Esophagus (tissue), 2 donors: ENCODE measurements around the gene OCA2. TPM values are rescaled to one million over a fixed set of nuclear protein-coding genes. Genes with fewer than 3 reads are reported as not detected.

Source experiments
- H3K27ac ChIP-seq, 2 donors: one replicate each; pipeline ENCODE4 v1.5.1; 2013; ENCODE audit warnings: low read depth in 2 of 2, mild to moderate bottlenecking in 2 of 2, inconsistent platforms in 1 of 2, low read length in 1 of 2, moderate library complexity in 1 of 2
- H3K27me3 ChIP-seq, 2 donors: one replicate each; pipeline ENCODE4 v1.6.1; 2013; ENCODE audit warnings: low read length in 2 of 2, control low read depth in 1 of 2, mild to moderate bottlenecking in 1 of 2; ENCODE audit not compliant: insufficient read depth in 2 of 2, control insufficient read depth in 1 of 2
- H3K36me3 ChIP-seq, 2 donors: one replicate each; pipeline ENCODE4 v1.6.1; 2013; ENCODE audit warnings: low read length in 1 of 2; ENCODE audit not compliant: control insufficient read depth in 2 of 2, insufficient read depth in 2 of 2
- H3K4me1 ChIP-seq, 2 donors: one replicate each; pipeline ENCODE4 v1.6.1; 2013; ENCODE audit warnings: low read length in 1 of 2; ENCODE audit not compliant: control insufficient read depth in 2 of 2, insufficient read depth in 2 of 2
- H3K4me3 ChIP-seq, 2 donors: one replicate each; pipeline ENCODE4 v1.5.1; 2013; ENCODE audit warnings: low read length in 2 of 2, mild to moderate bottlenecking in 2 of 2, low read depth in 1 of 2, moderate library complexity in 1 of 2
- H3K9me3 ChIP-seq, 2 donors: one replicate each; pipeline ENCODE4 v1.6.1; 2013; ENCODE audit warnings: mild to moderate bottlenecking in 2 of 2, low read depth in 1 of 2, low read length in 1 of 2, moderate library complexity in 1 of 2; ENCODE audit not compliant: control insufficient read depth in 2 of 2, insufficient read depth in 1 of 2
- WGBS, 2 donors: extraction: QIAGEN DNeasy Blood & Tissue Kit; methylation state at CpG; one replicate each; pipeline ENCODE4 v1.1.7; 2013; 5-methylcytosine and 5-hydroxymethylcytosine counted together
- polyA plus RNA-seq, 2 donors: library from polyadenylated mRNA; stranded (reverse); fragments of 200-250 nt; gene quantifications; one replicate each; pipeline ENCODE4 v1.2.3, GENCODE V29; 2013
- donor health status: healthy with polysubstance abuse.
- donor health status: Bipolar disorder and iron deficiency.

The OCA2 gene
- polyA plus RNA-seq, 2 donors: 1.1 to 1.2 TPM

- Histone ChIP-seq H3K4me1 (peaks cover 2 to 9% of the 10 kb centered on the region in 2 donors), H3K27ac (no peak overlapping the region), H3K36me3 (no peaks in the 10 kb centered on the region), H3K9me3 (no peaks in the 10 kb centered on the region), H3K4me3 (no peak overlapping the region), H3K27me3 (no peaks in the 10 kb centered on the region)
- WGBS, 2 donors: 78 to 81% methylated on average over 13 of the region's 13 CpGs
Measured at GRCh38 chr15:27951191-27951890, 147.8 kb downstream of the OCA2 start.

- H3K9me3 ChIP-seq: no peaks in the 10 kb centered on the region
- H3K4me3 ChIP-seq: no peak overlapping the region
- no peaks in the 10 kb centered on the region for H3K36me3 ChIP-seq
- peaks cover 2 to 9% of the 10 kb centered on the region in 2 donors for H3K4me1 ChIP-seq
- WGBS, 2 donors: 84 to 94% methylated on average over 10 of the region's 10 CpGs
- H3K27ac ChIP-seq: no peak overlapping the region
- no peaks in the 10 kb centered on the region for H3K27me3 ChIP-seq
Measured at GRCh38 chr15:27949089-27949488, 150.0 kb downstream of the OCA2 start.

GRCh38 chr15:27939246-27939645, 159.9 kb downstream of the OCA2 start:
- Histone ChIP-seq H3K4me1 (no peaks in the 10 kb centered on the region), H3K27me3 (no peaks in the 10 kb centered on the region), H3K4me3 (no peak overlapping the region), H3K27ac (no peak overlapping the region), H3K9me3 (no peaks in the 10 kb centered on the region), H3K36me3 (no peaks in the 10 kb centered on the region)
- WGBS, 2 donors: 74 to 80% methylated on average over 2 of the region's 2 CpGs

- no peak overlapping the region for H3K27ac ChIP-seq
- 50 to 71% methylated on average over 1 of the region's 1 CpG for WGBS, 2 donors
- no peak overlapping the region for H3K4me3 ChIP-seq
- H3K4me1 ChIP-seq: no peaks in the 10 kb centered on the region
- no peaks in the 10 kb centered on the region for H3K27me3 ChIP-seq
- no peaks in the 10 kb centered on the region for H3K36me3 ChIP-seq
- H3K9me3 ChIP-seq: no peaks in the 10 kb centered on the region
Measured at GRCh38 chr15:27937851-27938250, 161.3 kb downstream of the OCA2 start.

GRCh38 chr15:27936164-27936563, 163.0 kb downstream of the OCA2 start:
- Histone ChIP-seq H3K36me3 (no peaks in the 10 kb centered on the region), H3K9me3 (no peaks in the 10 kb centered on the region), H3K27ac (no peak overlapping the region), H3K4me1 (no peaks in the 10 kb centered on the region), H3K27me3 (no peaks in the 10 kb centered on the region), H3K4me3 (no peak overlapping the region)
- WGBS, 2 donors: 55 to 71% methylated on average over 2 of the region's 2 CpGs

GRCh38 chr15:27935328-27935727, 163.8 kb downstream of the OCA2 start:
- Histone ChIP-seq H3K36me3 (no peaks in the 10 kb centered on the region), H3K4me1 (no peaks in the 10 kb centered on the region), H3K4me3 (no peak overlapping the region), H3K27ac (no peak overlapping the region), H3K9me3 (no peaks in the 10 kb centered on the region), H3K27me3 (no peaks in the 10 kb centered on the region)
- 79 to 85% methylated on average over 4 of the region's 4 CpGs for WGBS, 2 donors

- WGBS, 2 donors: 72 to 83% methylated on average over 9 of the region's 9 CpGs
- Histone ChIP-seq H3K27me3 (no peaks in the 10 kb centered on the region), H3K4me3 (no peak overlapping the region), H3K4me1 (no peaks in the 10 kb centered on the region), H3K27ac (no peak overlapping the region), H3K9me3 (no peaks in the 10 kb centered on the region), H3K36me3 (no peaks in the 10 kb centered on the region)
Measured at GRCh38 chr15:27934782-27935181, 164.3 kb downstream of the OCA2 start.

- no peak overlapping the region for H3K4me3 ChIP-seq
- WGBS, 2 donors: 84 to 85% methylated on average over 6 of the region's 6 CpGs
- no peaks in the 10 kb centered on the region for H3K27me3 ChIP-seq
- no peak overlapping the region for H3K27ac ChIP-seq
- H3K9me3 ChIP-seq: no peaks in the 10 kb centered on the region
- H3K36me3 ChIP-seq: no peaks in the 10 kb centered on the region
- H3K4me1 ChIP-seq: no peaks in the 10 kb centered on the region
Measured at GRCh38 chr15:27933562-27933961, 165.6 kb downstream of the OCA2 start.

GRCh38 chr15:27932600-27932999, 166.5 kb downstream of the OCA2 start:
- Histone ChIP-seq H3K27ac (no peak overlapping the region), H3K27me3 (no peaks in the 10 kb centered on the region), H3K9me3 (no peaks in the 10 kb centered on the region), H3K4me3 (no peak overlapping the region), H3K36me3 (no peaks in the 10 kb centered on the region), H3K4me1 (no peaks in the 10 kb centered on the region)
- 85 to 92% methylated on average over 3 of the region's 3 CpGs for WGBS, 2 donors

- H3K27ac ChIP-seq: no peak overlapping the region
- H3K36me3 ChIP-seq: no peaks in the 10 kb centered on the region
- 33 to 52% methylated on average over 1 of the region's 1 CpG for WGBS, 2 donors
- no peaks in the 10 kb centered on the region for H3K9me3 ChIP-seq
- no peak overlapping the region for H3K4me3 ChIP-seq
- H3K4me1 ChIP-seq: no peaks in the 10 kb centered on the region
- no peaks in the 10 kb centered on the region for H3K27me3 ChIP-seq
Measured at GRCh38 chr15:27928386-27928785, 170.7 kb downstream of the OCA2 start.
